Activated CD8-positive, alpha-beta memory T cell treated with anti-CD3 and anti-CD28 coated beads for 4 hours (primary cell): ENCODE measurements around the gene ANKRD33.

Source experiments
- DNase-seq, 2 donors: peaks; one replicate each; pipeline ENCODE4 v3.0.0-alpha.2; 2020; ENCODE audit warnings: low read depth in 2 of 2

ANKRD33 gene

GRCh38 chr12:51901121-51901817 lies 13.4 kb downstream of the ANKRD33 start:
- DNase-seq, result no peak

DNA sequence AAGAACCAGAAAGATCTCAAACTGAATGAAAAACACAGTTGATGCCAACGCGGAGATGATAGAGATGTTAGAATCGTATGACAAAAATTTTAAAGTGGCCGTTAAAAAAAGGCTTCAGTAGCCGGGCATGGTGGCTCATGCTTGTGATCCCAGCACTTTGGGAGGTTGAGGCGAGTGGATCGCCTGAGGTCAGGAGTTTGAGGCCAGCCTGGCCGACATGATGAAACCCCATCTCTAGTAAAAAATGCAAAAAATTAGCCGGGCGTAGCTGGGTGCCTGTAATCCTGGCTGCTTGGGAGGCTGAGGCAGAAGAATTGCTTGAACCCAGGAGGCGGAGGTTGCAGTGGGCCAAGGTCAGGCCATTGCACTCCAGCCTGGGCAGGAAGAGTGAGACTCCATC lies 14.0 kb downstream of the ANKRD33 start:
- DNase-seq, result no peak

DNA sequence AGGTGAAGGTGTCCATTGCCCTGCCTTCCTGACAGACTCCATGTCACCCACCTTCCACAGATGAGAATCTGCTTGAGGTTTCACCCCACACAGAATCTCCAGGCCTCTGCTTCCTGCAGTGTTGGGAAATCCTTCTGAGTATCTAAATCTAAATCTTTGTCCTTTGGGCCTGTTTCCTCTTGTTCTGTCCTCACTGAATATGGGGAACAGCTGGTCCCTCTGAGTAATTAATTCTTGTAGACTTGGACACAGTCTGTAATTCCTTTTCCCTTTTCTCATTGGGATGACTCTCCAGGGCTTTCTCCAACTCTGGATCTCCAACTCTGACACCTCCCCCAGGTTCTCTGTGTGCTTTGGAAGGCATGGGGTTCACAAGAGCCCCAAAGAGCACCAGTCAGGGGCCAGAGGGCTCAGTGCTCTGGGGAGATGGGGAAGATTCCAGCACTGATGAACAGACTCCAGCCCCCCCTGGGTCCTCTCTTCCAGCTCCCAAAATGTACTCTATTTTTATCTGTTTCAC lies 17.1 kb downstream of the ANKRD33 start:
- no peak for DNase-seq

DNA sequence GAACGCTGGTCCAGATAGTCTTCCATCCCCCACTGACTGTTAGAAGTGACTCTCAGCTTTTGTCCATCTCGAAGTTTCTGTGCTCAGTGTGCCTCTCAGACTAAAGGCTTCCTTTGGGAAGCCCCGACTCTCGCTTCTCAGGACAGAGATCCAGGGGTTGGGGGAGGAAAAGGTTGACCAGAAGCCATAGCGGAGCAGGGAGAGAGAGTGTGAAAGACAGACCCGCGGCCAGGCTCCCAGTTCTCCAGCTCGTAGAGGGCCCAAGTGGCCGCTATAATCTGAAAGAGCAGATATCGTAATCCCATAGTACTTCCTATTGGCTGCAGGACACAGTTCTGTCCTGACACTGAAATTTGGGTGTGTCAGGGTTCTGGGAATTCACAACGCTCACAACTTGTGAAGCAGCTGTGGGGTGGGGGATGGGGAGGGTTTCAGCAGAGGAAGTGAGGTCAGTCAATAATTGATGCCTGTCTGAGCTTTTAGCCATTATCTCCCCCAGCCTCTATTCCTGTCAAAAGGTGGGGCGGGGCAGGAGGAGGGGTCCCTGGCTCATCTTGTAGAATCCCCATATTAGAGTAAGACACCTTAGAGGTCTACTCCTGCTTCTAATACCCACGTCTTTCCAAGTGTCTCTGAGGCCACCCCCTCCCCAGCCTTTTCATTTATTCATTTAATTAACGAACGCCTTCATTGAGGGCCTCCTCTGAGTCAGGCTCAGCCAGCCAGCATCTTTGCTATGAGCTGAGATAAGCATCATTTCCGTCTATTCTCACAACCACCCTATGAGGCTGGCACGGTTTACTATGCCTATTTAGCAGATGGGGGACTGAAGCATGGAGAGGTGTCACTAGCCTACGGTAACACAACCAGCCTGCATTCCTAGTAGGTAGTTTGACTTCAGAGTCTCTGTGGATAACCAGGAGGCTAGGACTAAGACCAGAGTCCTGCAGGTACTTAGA lies 17.8 kb downstream of the ANKRD33 start:
- DNase-seq, result no peak

- DNase-seq, result no peak
Observed at GRCh38 chr12:51906430-51907082, 18.7 kb downstream of the ANKRD33 start.

DNA sequence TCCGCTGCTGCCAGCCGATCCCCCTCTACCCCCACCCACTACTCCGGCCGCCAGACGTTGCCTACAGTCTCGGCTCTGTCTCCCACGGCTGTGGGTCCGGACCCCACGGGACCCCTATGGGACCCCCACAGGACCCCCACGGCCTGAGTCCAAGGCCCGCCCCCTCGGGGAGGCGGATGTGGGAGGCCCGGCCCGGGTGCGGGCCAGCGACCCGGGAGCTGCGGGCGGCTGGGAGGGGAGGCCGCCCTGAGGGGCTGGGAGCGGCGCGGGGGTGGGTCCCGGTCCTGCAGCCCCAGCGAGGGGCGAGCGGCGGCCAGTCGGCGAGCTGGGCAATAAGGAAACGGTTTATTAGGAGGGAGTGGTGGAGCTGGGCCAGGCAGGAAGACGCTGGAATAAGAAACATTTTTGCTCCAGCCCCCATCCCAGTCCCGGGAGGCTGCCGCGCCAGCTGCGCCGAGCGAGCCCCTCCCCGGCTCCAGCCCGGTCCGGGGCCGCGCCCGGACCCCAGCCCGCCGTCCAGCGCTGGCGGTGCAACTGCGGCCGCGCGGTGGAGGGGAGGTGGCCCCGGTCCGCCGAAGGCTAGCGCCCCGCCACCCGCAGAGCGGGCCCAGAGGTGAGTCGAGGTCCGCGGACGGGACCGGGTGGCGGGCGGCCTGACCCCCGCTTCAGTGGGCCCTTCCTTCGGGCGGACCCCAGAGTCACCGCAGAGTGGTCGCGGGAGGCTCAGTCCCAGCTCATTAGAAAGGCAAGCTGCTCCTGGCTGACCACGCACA lies 19.4 kb downstream of the ANKRD33 start, which contains the start of gene ACVRL1:
ACVRL1 (plus strand) TSS at position 422 of the 773 bp plus-strand sequence. CDS start 4,971 bp downstream, outside the sequence.
- DNase-seq, result no peak

- no peak for DNase-seq
Observed at GRCh38 chr12:51907856-51908425, 20.0 kb downstream of the ANKRD33 start.

DNA sequence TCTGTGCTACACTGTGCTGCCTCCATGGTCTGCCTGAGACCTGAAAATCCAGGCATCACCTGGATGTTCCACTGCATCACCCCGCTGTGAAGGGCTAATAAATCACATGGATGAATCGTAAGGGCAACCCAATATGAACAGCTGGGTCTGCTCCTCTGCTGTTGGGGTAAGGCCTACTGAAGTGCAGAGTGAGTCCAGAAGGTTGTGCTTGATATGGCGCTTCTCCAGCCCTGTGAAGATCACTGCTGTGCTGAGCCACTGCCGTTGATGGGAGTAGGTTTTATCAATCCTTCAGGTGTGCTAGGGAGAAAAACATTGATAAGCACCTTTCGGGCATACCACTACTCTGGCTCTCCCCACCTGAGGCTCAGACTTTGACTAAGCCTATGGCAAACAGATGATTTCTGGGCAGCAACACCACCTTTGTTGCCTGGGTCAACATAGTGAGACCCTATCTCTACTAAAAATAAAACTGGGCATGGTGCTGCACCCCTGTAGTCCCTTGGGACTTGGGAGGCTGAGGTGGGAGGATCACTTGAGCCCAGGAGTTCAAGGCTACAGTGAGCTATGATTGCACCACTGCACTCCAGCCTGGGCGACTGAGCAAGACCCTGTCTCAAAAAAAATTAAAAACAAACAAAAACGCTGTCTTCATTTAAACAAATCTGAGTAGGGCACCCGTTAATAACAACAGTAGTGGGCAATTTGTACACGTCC lies 21.1 kb downstream of the ANKRD33 start:
- DNase-seq, result no peak

GRCh38 chr12:51910168-51910567 lies 22.3 kb downstream of the ANKRD33 start:
- no peak for DNase-seq

DNA sequence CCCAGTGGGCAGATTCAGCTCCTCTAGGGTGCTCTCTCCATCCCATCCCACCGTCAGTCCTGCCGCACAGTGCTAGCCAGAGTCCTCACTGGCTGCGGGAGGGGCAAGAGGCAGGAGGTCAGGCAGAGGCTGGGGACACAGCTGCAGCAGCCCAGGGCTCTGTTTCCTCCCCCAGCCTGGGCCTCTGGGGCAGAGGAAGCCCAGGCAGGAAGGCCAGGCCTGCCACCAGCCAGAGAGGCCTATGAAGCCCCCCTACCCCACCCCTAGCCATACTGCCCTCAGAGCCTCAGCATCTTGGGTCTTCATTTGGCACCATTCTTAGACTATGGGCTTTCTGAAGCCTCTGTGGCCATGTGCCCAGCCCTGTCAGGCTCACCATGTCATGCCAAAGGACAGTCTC lies 22.8 kb downstream of the ANKRD33 start:
- DNase-seq, result no peak

- no peak for DNase-seq
Observed at GRCh38 chr12:51911307-51911706, 23.4 kb downstream of the ANKRD33 start.

- DNase-seq, result no peak
Observed at GRCh38 chr12:51911788-51912711, 24.1 kb downstream of the ANKRD33 start.

DNA sequence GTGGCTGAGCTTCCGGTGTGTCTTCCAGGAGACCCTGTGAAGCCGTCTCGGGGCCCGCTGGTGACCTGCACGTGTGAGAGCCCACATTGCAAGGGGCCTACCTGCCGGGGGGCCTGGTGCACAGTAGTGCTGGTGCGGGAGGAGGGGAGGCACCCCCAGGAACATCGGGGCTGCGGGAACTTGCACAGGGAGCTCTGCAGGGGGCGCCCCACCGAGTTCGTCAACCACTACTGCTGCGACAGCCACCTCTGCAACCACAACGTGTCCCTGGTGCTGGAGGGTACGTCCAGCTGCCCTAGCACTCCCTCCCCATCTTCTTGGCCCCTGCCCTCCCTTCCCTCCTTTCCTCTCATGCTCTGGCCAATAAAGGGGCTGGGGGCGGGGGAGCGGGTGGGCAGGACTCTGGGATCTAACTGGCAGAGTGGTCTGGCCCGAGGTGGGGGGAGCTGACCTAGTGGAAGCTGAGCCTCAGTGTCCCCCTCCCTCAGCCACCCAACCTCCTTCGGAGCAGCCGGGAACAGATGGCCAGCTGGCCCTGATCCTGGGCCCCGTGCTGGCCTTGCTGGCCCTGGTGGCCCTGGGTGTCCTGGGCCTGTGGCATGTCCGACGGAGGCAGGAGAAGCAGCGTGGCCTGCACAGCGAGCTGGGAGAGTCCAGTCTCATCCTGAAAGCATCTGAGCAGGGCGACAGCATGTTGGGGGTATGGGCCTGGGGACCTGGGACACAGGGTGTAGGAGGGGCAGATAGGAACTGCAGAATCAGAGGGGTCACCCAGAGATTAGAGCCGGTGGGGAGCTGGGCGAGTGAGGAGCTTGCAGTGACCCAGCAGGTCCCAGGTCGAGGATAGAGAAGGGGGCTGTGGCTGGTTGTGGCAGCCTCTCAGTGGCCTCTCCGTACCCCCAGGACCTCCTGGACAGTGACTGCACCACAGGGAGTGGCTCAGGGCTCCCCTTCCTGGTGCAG lies 25.4 kb downstream of the ANKRD33 start:
- DNase-seq, result no peak

- no peak for DNase-seq
Observed at GRCh38 chr12:51914034-51914923, 26.4 kb downstream of the ANKRD33 start.

DNA sequence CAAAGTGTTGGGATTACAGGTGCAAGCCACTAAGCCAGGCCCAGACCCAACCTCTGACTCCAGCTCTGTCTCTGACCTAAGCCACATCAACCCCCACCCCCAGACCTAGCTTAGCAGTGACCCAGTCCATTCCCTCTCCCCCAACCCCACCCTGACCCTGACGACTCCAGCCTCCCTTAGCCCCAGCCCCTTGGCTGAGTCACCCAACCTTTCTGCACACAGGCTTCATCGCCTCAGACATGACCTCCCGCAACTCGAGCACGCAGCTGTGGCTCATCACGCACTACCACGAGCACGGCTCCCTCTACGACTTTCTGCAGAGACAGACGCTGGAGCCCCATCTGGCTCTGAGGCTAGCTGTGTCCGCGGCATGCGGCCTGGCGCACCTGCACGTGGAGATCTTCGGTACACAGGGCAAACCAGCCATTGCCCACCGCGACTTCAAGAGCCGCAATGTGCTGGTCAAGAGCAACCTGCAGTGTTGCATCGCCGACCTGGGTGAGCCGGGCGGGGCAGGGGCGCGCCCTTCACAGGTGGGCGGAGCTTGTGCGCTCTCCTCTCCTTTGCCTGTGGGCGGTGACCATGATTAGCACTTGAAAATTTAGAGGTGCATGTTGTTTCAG lies 27.2 kb downstream of the ANKRD33 start:
- no peak for DNase-seq

DNA sequence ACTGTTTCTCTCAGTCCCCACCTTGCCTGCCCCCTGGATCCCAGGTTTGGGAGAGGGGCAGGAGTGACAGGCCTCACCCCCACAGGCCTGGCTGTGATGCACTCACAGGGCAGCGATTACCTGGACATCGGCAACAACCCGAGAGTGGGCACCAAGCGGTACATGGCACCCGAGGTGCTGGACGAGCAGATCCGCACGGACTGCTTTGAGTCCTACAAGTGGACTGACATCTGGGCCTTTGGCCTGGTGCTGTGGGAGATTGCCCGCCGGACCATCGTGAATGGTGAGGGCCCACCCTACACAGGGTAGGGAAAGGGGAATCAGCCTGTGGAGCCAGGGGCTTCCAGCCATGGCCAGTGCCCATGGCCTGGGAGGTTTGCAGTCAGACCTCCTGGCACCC lies 28.0 kb downstream of the ANKRD33 start:
- no peak for DNase-seq
